Neural progenitor cell (in vitro differentiated cells): ENCODE results near the gene ST8SIA3.

Experiments used
- CTCF ChIP-seq: fragments of 200-600 bp; sonication (generic); IDR thresholded peaks from 2 replicates; pipeline ENCODE4 v1.5.1; 2017; ENCODE audit warnings: antibody characterized with exemption, mild to moderate bottlenecking
- EZH2 ChIP-seq: fragments of 200-600 bp; sonication (generic); IDR thresholded peaks from 2 replicates; pipeline ENCODE4 v1.6.1; 2017; ENCODE audit warnings: antibody characterized with exemption, mild to moderate bottlenecking, moderate library complexity
- EZH2phosphoT487 ChIP-seq: fragments of 200-600 bp; sonication (generic); IDR thresholded peaks from 2 replicates; pipeline ENCODE4 v1.6.1; 2017; ENCODE audit warnings: antibody characterized with exemption

GRCh38 chr18:57416542-57416941 lies 64.2 kb downstream of the ST8SIA3 start:
- no peak for TF ChIP-seq CTCF
- no peak for TF ChIP-seq EZH2phosphoT487
- TF ChIP-seq EZH2 = no peak
